Hematopoietic multipotent progenitor cell treated with erythropoietin and hydrocortisone succinate and interleukin-3 and kit ligand, for 6 days (in vitro differentiated cells): Measurements from ENCODE around the gene SNIP1.
A peak's percentile ranks its signal among the peaks of the same experiment; 100 is the strongest.
"Not testable (repeated sequence)": the region's sequence is repeated elsewhere in the genome, so short reads cannot be mapped to it uniquely, and the experiment has no call there.

ENCODE experiments used
- DNase-seq: peaks from one replicate; pipeline ENCODE4 v3.0.0-alpha.2; 2015

Gene SNIP1

GRCh38 chr1:37553927-37554808 is at the start of gene SNIP1:
Gene SNIP1 (minus strand): TSS chr1:37554293. CDS start chr1:37554229, 64 bp downstream.
- DNase-seq: peak; percentile 98

GRCh38 chr1:37602750-37603694 is 48.9 kb upstream of the SNIP1 start:
- DNase-seq: peak; percentile 83

GRCh38 chr1:37601441-37601840 is 47.3 kb upstream of the SNIP1 start:
- DNase-seq: no peak

GRCh38 chr1:37599940-37600339 is 45.8 kb upstream of the SNIP1 start:
- no peak for DNase-seq

- DNase-seq: no peak
Observed at GRCh38 chr1:37596182-37596667, 42.1 kb upstream of the SNIP1 start.

GRCh38 chr1:37595440-37596181 is 41.5 kb upstream of the SNIP1 start, which contains the start of gene GNL2:
Gene GNL2 (minus strand): TSS chr1:37595937. CDS start chr1:37595822, 115 bp downstream.
- peak; percentile 98 for DNase-seq

GRCh38 chr1:37593726-37594125 is 39.6 kb upstream of the SNIP1 start:
- no peak for DNase-seq

- no peak for DNase-seq
Observed at GRCh38 chr1:37588939-37589338, 34.8 kb upstream of the SNIP1 start.

- DNase-seq: not testable (repeated sequence)
Observed at GRCh38 chr1:37584544-37584943, 30.5 kb upstream of the SNIP1 start.

GRCh38 chr1:37575692-37576091 is 21.6 kb upstream of the SNIP1 start:
- no peak for DNase-seq

GRCh38 chr1:37574834-37575480 is 20.9 kb upstream of the SNIP1 start:
- no peak for DNase-seq

- no peak for DNase-seq
Observed at GRCh38 chr1:37570528-37571334, 16.6 kb upstream of the SNIP1 start.

- DNase-seq: no peak
Observed at GRCh38 chr1:37567023-37567422, 12.9 kb upstream of the SNIP1 start.

- DNase-seq: no peak
Observed at GRCh38 chr1:37564892-37565291, 10.8 kb upstream of the SNIP1 start.

GRCh38 chr1:37562984-37563383 is 8.9 kb upstream of the SNIP1 start:
- peak; percentile 41 for DNase-seq

- peak; percentile 57 for DNase-seq
Observed at GRCh38 chr1:37561133-37562132, 7.3 kb upstream of the SNIP1 start.

GRCh38 chr1:37560401-37561132 is 6.5 kb upstream of the SNIP1 start:
- DNase-seq: no peak

GRCh38 chr1:37559957-37560379 is 5.9 kb upstream of the SNIP1 start:
- peak; percentile 78 for DNase-seq

- DNase-seq: no peak
Observed at GRCh38 chr1:37559080-37559479, 5.0 kb upstream of the SNIP1 start.
